Tibial nerve (tissue), 4 donors: ENCODE data around the gene MAGT1.

Experiments
- EP300 ChIP-seq, 2 donors: sonication (generic); formaldehyde crosslinking; IDR thresholded peaks; one replicate each; pipeline ENCODE4 v1.6.1; 2017; ENCODE audit warnings: antibody characterized with exemption in 2 of 2, mild to moderate bottlenecking in 1 of 2
- POLR2A ChIP-seq, 2 donors: fragments of 450-650 bp; IDR thresholded peaks; one replicate each; pipeline ENCODE4 v1.6.1; 2017; ENCODE audit warnings: antibody characterized with exemption in 2 of 2, mild to moderate bottlenecking in 2 of 2, moderate library complexity in 2 of 2
- TF ChIP-seq, protein P1 (sequence below), 5 experiments: fragments of 200-600 bp in 3 of 5; fragments of 450-650 bp in 2 of 5; sonication (generic) in 3 of 5; IDR thresholded peaks; one replicate each; pipeline ENCODE4 v1.5.1; 2016 to 2019; ENCODE audit warnings: antibody characterized with exemption in 5 of 5, mild to moderate bottlenecking in 3 of 5, moderate library complexity in 2 of 5

DNA sequence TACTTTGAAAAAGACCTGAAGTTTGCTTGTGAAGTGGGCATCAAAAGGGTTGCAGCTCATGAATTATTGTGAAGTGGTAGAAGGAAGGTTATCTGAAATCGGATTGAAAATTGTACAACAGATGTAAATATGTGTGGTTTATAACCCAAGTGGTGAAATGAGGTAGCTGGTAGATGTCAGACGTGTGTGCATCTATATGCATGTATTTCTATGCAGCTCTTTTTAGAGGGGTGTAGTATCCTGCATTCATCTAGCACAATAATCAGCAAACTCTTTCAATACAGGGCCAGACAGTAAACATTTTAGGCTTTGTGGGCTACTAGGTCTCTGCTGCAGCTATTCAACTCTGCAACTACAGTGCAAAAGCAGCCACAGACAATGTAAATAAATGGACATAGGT, 118.6 kb downstream of the MAGT1 start:
- TF ChIP-seq, protein P1, sequence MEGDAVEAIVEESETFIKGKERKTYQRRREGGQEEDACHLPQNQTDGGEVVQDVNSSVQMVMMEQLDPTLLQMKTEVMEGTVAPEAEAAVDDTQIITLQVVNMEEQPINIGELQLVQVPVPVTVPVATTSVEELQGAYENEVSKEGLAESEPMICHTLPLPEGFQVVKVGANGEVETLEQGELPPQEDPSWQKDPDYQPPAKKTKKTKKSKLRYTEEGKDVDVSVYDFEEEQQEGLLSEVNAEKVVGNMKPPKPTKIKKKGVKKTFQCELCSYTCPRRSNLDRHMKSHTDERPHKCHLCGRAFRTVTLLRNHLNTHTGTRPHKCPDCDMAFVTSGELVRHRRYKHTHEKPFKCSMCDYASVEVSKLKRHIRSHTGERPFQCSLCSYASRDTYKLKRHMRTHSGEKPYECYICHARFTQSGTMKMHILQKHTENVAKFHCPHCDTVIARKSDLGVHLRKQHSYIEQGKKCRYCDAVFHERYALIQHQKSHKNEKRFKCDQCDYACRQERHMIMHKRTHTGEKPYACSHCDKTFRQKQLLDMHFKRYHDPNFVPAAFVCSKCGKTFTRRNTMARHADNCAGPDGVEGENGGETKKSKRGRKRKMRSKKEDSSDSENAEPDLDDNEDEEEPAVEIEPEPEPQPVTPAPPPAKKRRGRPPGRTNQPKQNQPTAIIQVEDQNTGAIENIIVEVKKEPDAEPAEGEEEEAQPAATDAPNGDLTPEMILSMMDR (IDR thresholded peaks at IDR 0.05): no peak
- TF ChIP-seq POLR2A (IDR thresholded peaks at IDR 0.05): no peak
- no peak for TF ChIP-seq EP300 (IDR thresholded peaks at IDR 0.05)
